Stimulated activated naive CD8-positive, alpha-beta T cell treated with anti-CD3 and anti-CD28 coated beads, Interleukin-15, amount 100 ng/mL, for 72 hours (primary cell): ENCODE results near the gene CACNA1S.

ENCODE experiments used
- ATAC-seq: fragments of 150-1000 bp; cut with Tn5 transposase; 2 replicates; pipeline ENCODE4 v1.10.0; 2021; ENCODE audit warnings: mild to moderate bottlenecking, moderate library complexity
- DNase-seq, 2 donors: peaks; one replicate each; pipeline ENCODE4 v3.0.0; 2021 to 2022
- H3K27ac Mint-ChIP-seq, 2 donors: one replicate each; pipeline ENCODE4 v1.8.0; 2022; ENCODE audit warnings: mild to moderate bottlenecking in 2 of 2, mixed read lengths in 2 of 2, moderate library complexity in 2 of 2
- H3K27me3 Mint-ChIP-seq: one replicate; pipeline ENCODE4 v1.8.0; 2022; ENCODE audit warnings: mixed read lengths
- H3K4me1 Mint-ChIP-seq: one replicate; pipeline ENCODE4 v1.8.0; 2022; ENCODE audit warnings: mild to moderate bottlenecking, mixed read lengths
- H3K4me3 Mint-ChIP-seq, 2 donors: one replicate each; pipeline ENCODE4 v1.8.0; 2022; ENCODE audit warnings: mild to moderate bottlenecking in 2 of 2, mixed read lengths in 2 of 2, moderate library complexity in 1 of 2
- H3K9me3 Mint-ChIP-seq, 2 donors: one replicate each; pipeline ENCODE4 v1.8.0; 2022; ENCODE audit warnings: mixed read lengths in 2 of 2

The CACNA1S gene

DNA sequence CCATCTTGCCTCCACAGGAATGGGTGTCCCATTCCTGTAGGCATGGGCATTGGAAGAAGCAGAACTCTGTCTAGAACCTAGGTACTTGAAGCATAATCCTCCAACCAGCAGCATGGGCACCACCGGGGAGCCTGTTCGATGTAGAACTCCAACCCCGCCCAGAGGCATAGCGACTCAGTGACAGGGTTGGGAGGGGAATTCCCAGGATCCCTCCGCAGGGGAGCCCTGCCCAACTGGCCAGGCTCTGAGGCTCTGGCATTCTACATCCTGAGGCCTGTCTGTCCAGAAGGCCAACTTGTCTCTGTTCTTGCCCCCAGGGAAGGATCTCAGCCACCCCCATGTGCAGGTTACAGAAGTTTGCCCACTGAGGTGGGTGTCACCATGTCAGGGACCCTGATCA, 38.2 kb downstream of the CACNA1S start:
- Mint-ChIP-seq H3K27ac (no peak overlapping the region), H3K27me3 (no peaks in the 10 kb centered on the region), H3K4me1 (no peaks in the 10 kb centered on the region), H3K4me3 (no peak overlapping the region), H3K9me3 (no peaks in the 10 kb centered on the region)
- DNase-seq (no peak), ATAC-seq (no peak)

DNA sequence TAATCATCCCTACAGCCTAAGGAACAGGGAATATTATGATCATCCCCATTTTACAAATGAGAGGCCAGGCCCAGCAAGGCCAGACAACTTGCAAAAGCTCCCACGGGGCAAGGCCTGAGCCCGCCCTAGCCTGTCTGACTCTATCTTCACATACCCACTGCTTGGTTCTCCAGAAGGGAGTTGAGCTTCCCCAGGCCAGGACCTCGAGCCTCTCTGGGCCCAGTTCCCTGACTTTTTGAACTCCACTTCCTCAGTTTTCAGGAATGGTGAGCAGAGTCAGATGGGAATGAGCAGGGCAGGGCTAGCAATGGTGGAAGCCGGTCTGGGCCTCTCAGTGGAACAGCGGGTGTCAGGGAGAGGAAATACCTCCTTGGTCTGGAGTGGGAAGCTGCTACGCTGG, 39.3 kb downstream of the CACNA1S start:
- no peak overlapping the region for H3K27ac Mint-ChIP-seq
- no peaks in the 10 kb centered on the region for H3K9me3 Mint-ChIP-seq

GRCh38 chr1:201072149-201072548, 40.1 kb downstream of the CACNA1S start:
- Mint-ChIP-seq H3K27ac (no peak overlapping the region), H3K27me3 (no peaks in the 10 kb centered on the region), H3K4me3 (no peak overlapping the region), H3K9me3 (no peaks in the 10 kb centered on the region), H3K4me1 (no peaks in the 10 kb centered on the region)
- DNase-seq (no peak), ATAC-seq (no peak)

More for the DNA sequence above, 39.3 kb downstream of the CACNA1S start:
- no peak for DNase-seq
- Mint-ChIP-seq H3K4me1 (no peaks in the 10 kb centered on the region), H3K4me3 (no peak overlapping the region), H3K27me3 (no peaks in the 10 kb centered on the region)
- ATAC-seq, result no peak

- Mint-ChIP-seq H3K9me3 (no peaks in the 10 kb centered on the region), H3K4me1 (no peaks in the 10 kb centered on the region), H3K4me3 (no peak overlapping the region), H3K27me3 (peaks cover 13% of the 10 kb centered on the region), H3K27ac (no peak overlapping the region)
- ATAC-seq, result no peak
- DNase-seq, result no peak
Measured at GRCh38 chr1:201069636-201070035, 42.6 kb downstream of the CACNA1S start.

DNA sequence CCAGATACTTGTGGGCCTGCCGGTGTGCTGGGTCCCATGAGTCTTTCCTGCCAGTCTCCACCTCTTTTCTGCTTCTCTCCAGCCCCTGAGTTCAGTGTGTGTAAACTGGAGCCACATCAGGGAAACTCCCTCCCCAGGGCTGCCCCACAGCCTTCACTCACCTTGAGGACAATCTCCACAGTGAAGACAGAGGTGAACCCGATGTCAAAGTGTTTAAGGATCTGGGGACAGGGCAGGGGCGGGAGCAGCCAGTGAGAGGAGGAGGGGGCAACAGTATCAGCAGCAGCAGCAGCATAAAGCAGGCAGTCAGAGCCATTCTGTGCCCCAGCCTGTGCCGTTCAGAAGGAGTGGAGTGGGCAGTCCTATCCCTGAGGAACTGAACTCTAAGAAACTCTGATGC, 43.2 kb downstream of the CACNA1S start:
- H3K4me3 Mint-ChIP-seq, result no peak overlapping the region
- ATAC-seq (no peak), DNase-seq (no peak)
- H3K27me3 Mint-ChIP-seq, result peaks cover 19% of the 10 kb centered on the region
- no peaks in the 10 kb centered on the region for H3K9me3 Mint-ChIP-seq
- H3K4me1 Mint-ChIP-seq, result no peaks in the 10 kb centered on the region
- no peak overlapping the region for H3K27ac Mint-ChIP-seq

DNA sequence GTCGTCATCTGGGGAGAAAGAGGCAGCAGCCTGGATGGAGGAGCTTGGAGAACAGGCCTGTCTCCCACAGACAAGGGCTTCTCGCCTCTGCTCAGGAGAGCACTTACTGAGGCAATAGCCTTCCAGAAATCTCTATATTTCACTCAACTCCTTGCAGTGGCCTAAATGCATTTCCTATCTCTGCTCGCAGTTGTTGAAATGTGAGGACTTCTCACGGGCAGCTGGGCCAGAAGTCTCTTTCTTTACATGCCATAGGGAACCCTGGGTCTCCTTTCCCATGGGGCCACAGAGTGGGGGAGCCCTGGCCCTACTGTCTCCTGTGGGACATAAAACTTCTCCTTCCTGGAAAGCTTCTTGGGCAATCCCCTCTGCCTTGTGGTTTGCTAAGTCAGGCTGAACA, 45.2 kb downstream of the CACNA1S start:
- ATAC-seq (no peak), DNase-seq (no peak)
- Mint-ChIP-seq H3K27me3 (peaks cover 24% of the 10 kb centered on the region), H3K27ac (no peak overlapping the region), H3K4me3 (no peak overlapping the region), H3K9me3 (no peaks in the 10 kb centered on the region), H3K4me1 (no peaks in the 10 kb centered on the region)

GRCh38 chr1:201065686-201066085, 46.5 kb downstream of the CACNA1S start:
- ATAC-seq (no peak), DNase-seq (no peak)
- no peak overlapping the region for H3K27ac Mint-ChIP-seq
- H3K4me1 Mint-ChIP-seq, result no peaks in the 10 kb centered on the region
- no peak overlapping the region for H3K4me3 Mint-ChIP-seq
- H3K27me3 Mint-ChIP-seq, result peaks cover 24% of the 10 kb centered on the region
- no peaks in the 10 kb centered on the region for H3K9me3 Mint-ChIP-seq

GRCh38 chr1:201064806-201065205, 47.4 kb downstream of the CACNA1S start:
- H3K4me3 Mint-ChIP-seq, result no peak overlapping the region
- no peaks in the 10 kb centered on the region for H3K9me3 Mint-ChIP-seq
- H3K27me3 Mint-ChIP-seq, result peaks cover 24% of the 10 kb centered on the region
- ATAC-seq (no peak), DNase-seq (no peak)
- H3K27ac Mint-ChIP-seq, result no peak overlapping the region
- no peaks in the 10 kb centered on the region for H3K4me1 Mint-ChIP-seq

DNA sequence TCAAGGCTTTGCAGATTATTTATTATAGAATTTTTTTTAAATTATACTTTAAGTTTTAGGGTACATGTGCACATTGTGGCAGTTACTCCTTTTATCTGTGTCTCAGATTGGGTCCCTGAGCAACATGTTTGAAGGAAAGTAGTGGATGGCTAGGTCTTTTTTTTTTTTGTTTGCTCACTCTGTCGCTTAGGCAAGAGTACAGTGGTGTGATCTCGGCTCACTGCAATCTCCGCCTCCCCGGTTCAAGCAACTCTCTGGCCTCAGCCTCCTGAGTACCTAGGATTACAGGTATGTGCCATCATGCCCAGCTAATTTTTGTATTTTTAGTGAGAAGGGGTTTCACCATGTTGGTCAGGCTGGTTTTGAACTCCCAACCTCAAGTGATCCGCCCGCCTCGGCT, 49.1 kb downstream of the CACNA1S start:
- peaks cover 24% of the 10 kb centered on the region for H3K27me3 Mint-ChIP-seq
- no peak overlapping the region for H3K27ac Mint-ChIP-seq
- H3K9me3 Mint-ChIP-seq, result no peaks in the 10 kb centered on the region
- H3K4me3 Mint-ChIP-seq, result no peak overlapping the region
- peaks cover under 1% of the 10 kb centered on the region for H3K4me1 Mint-ChIP-seq
- ATAC-seq, result no peak
- no peak for DNase-seq

DNA sequence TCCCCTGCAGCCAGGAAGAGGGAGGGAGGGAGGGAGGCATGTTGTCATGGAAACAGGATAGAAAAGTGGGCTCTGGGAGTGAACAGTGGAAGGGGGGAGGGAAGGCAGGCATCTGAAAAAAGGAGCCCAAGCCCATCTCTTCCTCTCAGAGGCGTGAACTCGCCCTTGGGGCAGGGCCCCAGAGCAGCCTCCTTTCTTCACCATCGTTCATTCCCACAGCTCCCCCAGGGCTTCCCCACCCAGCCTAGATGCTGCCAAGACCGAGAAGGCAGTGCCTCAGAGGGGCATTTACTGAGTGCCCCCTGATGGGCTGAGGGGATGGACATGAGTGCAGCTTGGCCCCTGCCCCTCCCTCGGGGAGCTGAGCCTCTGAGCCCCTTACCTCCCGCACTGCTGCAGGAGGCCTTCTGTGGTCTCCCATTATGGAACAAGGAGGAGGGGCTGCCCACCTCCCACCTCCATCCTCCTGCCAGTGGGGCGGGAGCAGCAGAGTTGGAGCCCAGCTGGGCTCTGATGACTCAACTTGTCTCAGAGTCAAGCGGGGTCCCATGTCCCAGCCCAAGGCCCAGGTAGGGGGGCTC, 49.6 kb downstream of the CACNA1S start:
- Mint-ChIP-seq H3K27me3 (peaks cover 24% of the 10 kb centered on the region), H3K4me3 (no peak overlapping the region), H3K9me3 (no peaks in the 10 kb centered on the region), H3K27ac (no peak overlapping the region), H3K4me1 (peaks cover 6% of the 10 kb centered on the region)
- no peak for DNase-seq
- no peak for ATAC-seq

GRCh38 chr1:201061886-201062285, 50.3 kb downstream of the CACNA1S start:
- DNase-seq, result no peak
- peaks cover 13% of the 10 kb centered on the region for H3K4me1 Mint-ChIP-seq
- H3K4me3 Mint-ChIP-seq, result no peak overlapping the region
- H3K27me3 Mint-ChIP-seq, result peaks cover 27% of the 10 kb centered on the region
- H3K9me3 Mint-ChIP-seq, result no peaks in the 10 kb centered on the region
- ATAC-seq, result no peak
- no peak overlapping the region for H3K27ac Mint-ChIP-seq

DNA sequence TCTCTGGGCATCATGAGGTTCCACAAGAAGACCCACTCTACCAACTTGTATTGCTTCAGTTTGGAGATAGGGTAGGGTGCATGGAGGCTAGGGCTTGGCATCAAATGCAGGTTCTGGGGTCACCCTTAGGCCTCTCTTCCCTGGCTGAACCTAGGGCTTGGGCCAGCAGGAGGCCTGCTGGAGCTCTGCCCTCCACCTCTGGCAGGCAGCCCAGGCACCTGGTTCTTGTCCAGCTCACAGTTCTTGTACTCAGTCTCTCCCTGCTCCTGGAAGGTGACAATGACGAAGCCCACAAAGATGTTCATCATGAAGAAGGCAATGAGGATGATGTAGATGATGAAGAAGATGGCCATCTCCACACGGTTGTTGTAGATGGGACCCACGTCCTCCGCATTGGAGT, 51.2 kb downstream of the CACNA1S start:
- DNase-seq, result no peak
- H3K27ac Mint-ChIP-seq, result peak overlapping the region in 1 of 2 donors; percentile 44
- H3K27me3 Mint-ChIP-seq, result peaks cover 28% of the 10 kb centered on the region
- peaks cover 16% of the 10 kb centered on the region for H3K4me1 Mint-ChIP-seq
- no peak for ATAC-seq
- no peak overlapping the region for H3K4me3 Mint-ChIP-seq
- H3K9me3 Mint-ChIP-seq, result no peaks in the 10 kb centered on the region

DNA sequence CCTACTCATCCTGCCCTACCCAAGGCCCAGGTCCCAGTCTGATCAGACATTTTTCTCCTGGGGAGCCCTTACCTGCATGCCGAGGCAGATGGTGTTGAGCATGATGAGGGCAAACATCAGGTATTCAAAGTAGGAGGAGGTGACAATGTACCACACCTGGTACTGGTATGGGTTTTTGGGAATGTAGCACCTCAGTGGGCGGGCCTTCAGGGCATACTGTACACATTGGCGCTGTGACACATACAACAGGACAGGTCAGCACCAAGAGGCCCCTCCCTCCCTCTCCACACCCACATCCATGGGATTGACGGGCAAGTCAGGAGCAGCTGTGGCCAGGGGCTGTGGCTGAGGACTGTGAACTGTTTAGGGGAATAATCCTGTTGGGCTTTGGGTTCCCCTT, 51.6 kb downstream of the CACNA1S start:
- no peak overlapping the region for H3K27ac Mint-ChIP-seq
- DNase-seq (no peak), ATAC-seq (no peak)
- peaks cover 27% of the 10 kb centered on the region for H3K27me3 Mint-ChIP-seq
- H3K4me3 Mint-ChIP-seq, result no peak overlapping the region
- no peaks in the 10 kb centered on the region for H3K9me3 Mint-ChIP-seq
- H3K4me1 Mint-ChIP-seq, result peaks cover 16% of the 10 kb centered on the region

DNA sequence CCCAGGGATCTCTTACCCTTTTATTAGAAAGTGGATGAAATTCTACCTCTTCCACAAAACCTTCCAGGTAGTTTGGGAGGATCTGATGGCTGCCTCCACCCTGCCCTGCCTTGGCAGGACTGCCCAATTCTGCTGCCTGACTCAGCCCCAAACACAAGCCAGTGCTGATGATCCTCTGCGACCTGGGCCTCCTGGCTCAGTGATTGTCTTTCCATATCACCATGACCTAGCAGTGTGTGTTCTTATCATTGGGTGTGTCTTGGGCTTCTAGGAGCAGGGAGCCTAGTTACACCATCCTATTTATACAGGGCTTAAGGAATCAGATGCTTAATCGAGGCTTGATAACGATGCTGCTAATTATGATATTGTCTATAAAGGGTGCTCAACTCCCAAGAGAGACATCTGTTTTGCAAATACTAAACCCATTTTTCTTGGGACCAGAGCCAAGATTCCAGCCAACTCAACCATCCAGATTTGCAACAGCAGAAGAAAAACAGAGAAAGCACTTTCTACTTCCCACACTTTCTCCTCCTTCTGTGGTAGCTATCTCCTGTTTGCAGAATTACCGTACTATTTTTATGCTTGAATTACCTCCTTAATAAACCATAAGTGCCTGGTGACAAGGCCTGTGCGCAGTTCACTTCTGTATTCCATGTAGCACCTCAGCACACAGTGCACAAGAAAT, 52.2 kb downstream of the CACNA1S start:
- DNase-seq (no peak), ATAC-seq (no peak)
- H3K4me1 Mint-ChIP-seq, result peaks cover 16% of the 10 kb centered on the region
- H3K4me3 Mint-ChIP-seq, result no peak overlapping the region
- no peak overlapping the region for H3K27ac Mint-ChIP-seq
- no peaks in the 10 kb centered on the region for H3K9me3 Mint-ChIP-seq
- peaks cover 27% of the 10 kb centered on the region for H3K27me3 Mint-ChIP-seq

DNA sequence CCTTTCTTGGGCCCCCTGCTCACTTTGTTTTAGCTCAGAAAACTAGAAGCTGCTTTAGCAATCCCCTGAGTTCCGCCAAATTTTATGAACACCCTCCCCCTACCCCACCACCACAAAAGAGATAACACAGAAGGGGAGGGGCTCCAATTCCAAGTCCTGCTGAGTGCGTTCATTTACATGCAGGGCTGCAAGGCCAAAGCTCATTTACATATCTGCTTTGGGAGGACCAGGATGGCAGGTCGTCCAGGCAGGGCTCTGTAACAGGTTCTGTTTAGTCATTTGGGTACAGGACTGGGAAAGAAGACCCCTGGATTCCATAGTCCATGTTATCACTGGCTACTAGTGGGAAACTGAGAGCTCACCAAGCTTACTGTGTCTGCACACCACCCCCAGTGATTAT, 52.8 kb downstream of the CACNA1S start:
- DNase-seq (no peak), ATAC-seq (no peak)
- Mint-ChIP-seq H3K4me1 (peaks cover 16% of the 10 kb centered on the region), H3K27ac (no peak overlapping the region), H3K4me3 (no peak overlapping the region), H3K27me3 (peaks cover 22% of the 10 kb centered on the region), H3K9me3 (no peaks in the 10 kb centered on the region)

GRCh38 chr1:201054091-201054543, 58.1 kb downstream of the CACNA1S start:
- Mint-ChIP-seq H3K4me1 (peaks cover 23% of the 10 kb centered on the region), H3K27me3 (peaks cover 24% of the 10 kb centered on the region), H3K9me3 (no peaks in the 10 kb centered on the region), H3K27ac (no peak overlapping the region), H3K4me3 (no peak overlapping the region)
- no peak for ATAC-seq
- DNase-seq, result no peak
